Measurements from ENCODE around the gene CRYAA. TPM values are rescaled to one million over a fixed set of nuclear protein-coding genes. Genes with fewer than 3 reads are reported as not detected.
"Not testable (repeated sequence)": the region's sequence is repeated elsewhere in the genome, so short reads cannot be mapped to it uniquely, and the experiment has no call there.

The CRYAA gene
- total RNA-seq, 1 experiment from 2014 or later = not detected

GRCh38 chr21:43169230-43169886 lies 550 bp downstream of the CRYAA start:
- not testable (repeated sequence) for H3K36me3 ChIP-seq (replicated peaks; ENCODE audit: control insufficient read depth, insufficient read depth, low read length); H3K4me3 ChIP-seq (ENCODE audit: insufficient read depth, low read depth, low read length); H3K27me3 ChIP-seq (ENCODE audit: control insufficient read depth, insufficient read depth, low read length); DNase-seq

GRCh38 chr21:43169891-43170290 lies 1.1 kb downstream of the CRYAA start:
- DNase-seq; H3K4me3 ChIP-seq (ENCODE audit: insufficient read depth, low read depth, low read length); H3K27me3 ChIP-seq (ENCODE audit: control insufficient read depth, insufficient read depth, low read length); H3K36me3 ChIP-seq (replicated peaks; ENCODE audit: control insufficient read depth, insufficient read depth, low read length): not testable (repeated sequence)

GRCh38 chr21:43172812-43173211 lies 4.0 kb downstream of the CRYAA start:
- H3K36me3 ChIP-seq (replicated peaks; ENCODE audit: control insufficient read depth, insufficient read depth, low read length); H3K27me3 ChIP-seq (ENCODE audit: control insufficient read depth, insufficient read depth, low read length); DNase-seq; H3K4me3 ChIP-seq (ENCODE audit: insufficient read depth, low read depth, low read length): not testable (repeated sequence)

- not testable (repeated sequence) for H3K36me3 ChIP-seq (replicated peaks; ENCODE audit: control insufficient read depth, insufficient read depth, low read length); H3K27me3 ChIP-seq (ENCODE audit: control insufficient read depth, insufficient read depth, low read length); DNase-seq; H3K4me3 ChIP-seq (ENCODE audit: insufficient read depth, low read depth, low read length)
Observed at GRCh38 chr21:43173438-43173837, 4.6 kb downstream of the CRYAA start.

- not testable (repeated sequence) for H3K4me3 ChIP-seq (ENCODE audit: insufficient read depth, low read depth, low read length); H3K36me3 ChIP-seq (replicated peaks; ENCODE audit: control insufficient read depth, insufficient read depth, low read length); H3K27me3 ChIP-seq (ENCODE audit: control insufficient read depth, insufficient read depth, low read length); DNase-seq
Observed at GRCh38 chr21:43173930-43174329, 5.1 kb downstream of the CRYAA start.

- H3K4me3 ChIP-seq (ENCODE audit: insufficient read depth, low read depth, low read length); H3K27me3 ChIP-seq (ENCODE audit: control insufficient read depth, insufficient read depth, low read length); DNase-seq; H3K36me3 ChIP-seq (replicated peaks; ENCODE audit: control insufficient read depth, insufficient read depth, low read length): not testable (repeated sequence)
Observed at GRCh38 chr21:43174998-43175397, 6.2 kb downstream of the CRYAA start.

- not testable (repeated sequence) for H3K36me3 ChIP-seq (replicated peaks; ENCODE audit: control insufficient read depth, insufficient read depth, low read length); DNase-seq; H3K27me3 ChIP-seq (ENCODE audit: control insufficient read depth, insufficient read depth, low read length); H3K4me3 ChIP-seq (ENCODE audit: insufficient read depth, low read depth, low read length)
Observed at GRCh38 chr21:43176621-43177020, 7.8 kb downstream of the CRYAA start.

- DNase-seq; H3K36me3 ChIP-seq (replicated peaks; ENCODE audit: control insufficient read depth, insufficient read depth, low read length); H3K27me3 ChIP-seq (ENCODE audit: control insufficient read depth, insufficient read depth, low read length); H3K4me3 ChIP-seq (ENCODE audit: insufficient read depth, low read depth, low read length): not testable (repeated sequence)
Observed at GRCh38 chr21:43177043-43177906, 8.5 kb downstream of the CRYAA start.

- H3K36me3 ChIP-seq (replicated peaks; ENCODE audit: control insufficient read depth, insufficient read depth, low read length); H3K4me3 ChIP-seq (ENCODE audit: insufficient read depth, low read depth, low read length); H3K27me3 ChIP-seq (ENCODE audit: control insufficient read depth, insufficient read depth, low read length); DNase-seq: not testable (repeated sequence)
Observed at GRCh38 chr21:43178175-43178826, 9.5 kb downstream of the CRYAA start.

- not testable (repeated sequence) for H3K27me3 ChIP-seq (ENCODE audit: control insufficient read depth, insufficient read depth, low read length); H3K4me3 ChIP-seq (ENCODE audit: insufficient read depth, low read depth, low read length); DNase-seq; H3K36me3 ChIP-seq (replicated peaks; ENCODE audit: control insufficient read depth, insufficient read depth, low read length)
Observed at GRCh38 chr21:43181033-43181432, 12.2 kb downstream of the CRYAA start.

- H3K4me3 ChIP-seq (ENCODE audit: insufficient read depth, low read depth, low read length) = not testable (repeated sequence)
Observed at GRCh38 chr21:43187268-43187667, 18.5 kb downstream of the CRYAA start.

GRCh38 chr21:43187715-43188114 lies 18.9 kb downstream of the CRYAA start:
- H3K27me3 ChIP-seq (ENCODE audit: control insufficient read depth, insufficient read depth, low read length) = no peaks in the 10 kb centered on the region
- DNase-seq = no peak
- no peaks in the 10 kb centered on the region for H3K36me3 ChIP-seq (replicated peaks; ENCODE audit: control insufficient read depth, insufficient read depth, low read length)
- H3K4me3 ChIP-seq (ENCODE audit: insufficient read depth, low read depth, low read length) = no peak overlapping the region

More at GRCh38 chr21:43187268-43187667, 18.5 kb downstream of the CRYAA start:
- not testable (repeated sequence) for H3K27me3 ChIP-seq (ENCODE audit: control insufficient read depth, insufficient read depth, low read length); H3K36me3 ChIP-seq (replicated peaks; ENCODE audit: control insufficient read depth, insufficient read depth, low read length); DNase-seq

GRCh38 chr21:43188181-43188580 lies 19.4 kb downstream of the CRYAA start:
- no peaks in the 10 kb centered on the region for H3K36me3 ChIP-seq (replicated peaks; ENCODE audit: control insufficient read depth, insufficient read depth, low read length)
- no peaks in the 10 kb centered on the region for H3K27me3 ChIP-seq (ENCODE audit: control insufficient read depth, insufficient read depth, low read length)
- no peak overlapping the region for H3K4me3 ChIP-seq (ENCODE audit: insufficient read depth, low read depth, low read length)
- no peak for DNase-seq

- Histone ChIP-seq H3K27me3 (ENCODE audit: control insufficient read depth, insufficient read depth, low read length) (no peaks in the 10 kb centered on the region), H3K36me3 (replicated peaks; ENCODE audit: control insufficient read depth, insufficient read depth, low read length) (no peaks in the 10 kb centered on the region), H3K4me3 (ENCODE audit: insufficient read depth, low read depth, low read length) (no peak overlapping the region)
- peak; percentile 42 for DNase-seq
Observed at GRCh38 chr21:43188592-43189210, 19.9 kb downstream of the CRYAA start.

All from H7 (cell line).